Measurements from ENCODE around the gene IGFBP3.

The IGFBP3 gene

DNA sequence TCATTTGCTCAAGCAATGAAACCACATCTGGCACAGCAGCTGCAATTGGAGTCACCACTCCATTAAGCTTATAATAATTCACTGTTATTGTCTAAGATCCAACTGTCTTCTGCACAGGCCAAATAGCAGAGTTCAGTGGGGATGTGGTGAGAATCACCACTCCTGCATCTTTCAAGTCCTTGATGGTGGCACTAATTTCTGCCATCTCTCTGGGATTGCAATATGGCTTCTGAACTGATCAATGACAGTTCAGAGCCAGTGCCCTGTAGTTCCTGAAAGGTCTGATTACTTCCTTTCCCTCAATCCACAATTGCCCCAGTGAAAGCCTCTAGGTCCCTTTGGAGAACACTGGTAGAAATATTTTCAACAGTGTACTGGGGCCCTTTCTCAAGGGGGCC is 26.4 kb downstream of the IGFBP3 start:
- CTCF ChIA-PET = interaction anchor here (0.5 to 1.0 kb wide), 2 partner anchors 26 to 265 kb away, joined by 3 read pairs; partner anchors contain the start of gene IGFBP3
- no peaks in the 10 kb centered on the region for H3K9me3 ChIP-seq (ENCODE audit: control insufficient read depth, insufficient read depth, low read depth, low read length)
- no peaks in the 10 kb centered on the region for H3K36me3 ChIP-seq (ENCODE audit: control insufficient read depth in 2 of 2, insufficient read depth in 1 of 2, low read length in 2 of 2)
- POLR2A ChIA-PET = no interaction called here
- H3K27ac ChIP-seq (ENCODE audit: extremely low read depth, low read depth, low read length) = no peak overlapping the region
- no peaks in the 10 kb centered on the region for H3K4me1 ChIP-seq (ENCODE audit: control insufficient read depth, insufficient read depth, low read length)
- no peak overlapping the region for H3K4me3 ChIP-seq (ENCODE audit: low read depth, low read length)
- TF ChIP-seq ZNF560 (tag by site-specific recombination; IDR thresholded peaks at IDR 0.05; ENCODE audit: borderline replicate concordance) = no peak
- no peak for TF ChIP-seq ZNF776 (tag by site-specific recombination; IDR thresholded peaks at IDR 0.05; ENCODE audit: borderline replicate concordance)
- no peak for TF ChIP-seq ZNF664 (tag by site-specific recombination; IDR thresholded peaks at IDR 0.05)
- TF ChIP-seq ZNF658 (tag by site-specific recombination; IDR thresholded peaks at IDR 0.05) = no peak
- TF ChIP-seq ZNF404 (tag by site-specific recombination; IDR thresholded peaks at IDR 0.05) = no peak
- no peak for TF ChIP-seq ZNF830 (tag by site-specific recombination; IDR thresholded peaks at IDR 0.05; ENCODE audit: low read depth)
- no peak for TF ChIP-seq ZNF423 (tag by site-specific recombination; IDR thresholded peaks at IDR 0.05)
- TF ChIP-seq ZNF280C (tag by site-specific recombination; IDR thresholded peaks at IDR 0.05) = no peak
- no peak for TF ChIP-seq ZNF610 (tag by site-specific recombination; IDR thresholded peaks at IDR 0.05; ENCODE audit: borderline replicate concordance)
- TF ChIP-seq ZNF169 (tag by site-specific recombination; IDR thresholded peaks at IDR 0.05) = no peak

- Histone ChIP-seq H3K4me1 (ENCODE audit: control insufficient read depth, insufficient read depth, low read length) (no peaks in the 10 kb centered on the region), H3K27ac (ENCODE audit: extremely low read depth, low read depth, low read length) (no peak overlapping the region), H3K4me3 (ENCODE audit: low read depth, low read length) (no peak overlapping the region), H3K36me3 (ENCODE audit: control insufficient read depth in 2 of 2, insufficient read depth in 1 of 2, low read length in 2 of 2) (no peaks in the 10 kb centered on the region), H3K9me3 (ENCODE audit: control insufficient read depth, insufficient read depth, low read depth, low read length) (no peaks in the 10 kb centered on the region)
- POLR2A ChIA-PET = no interaction called here
- CTCF ChIA-PET = interaction anchor here (2.2 to 2.7 kb wide), 2 partner anchors 25 to 27 kb away, joined by 6 to 14 read pairs; partner anchors contain the start of gene IGFBP3
- TF ChIP-seq REPIN1 (tag by site-specific recombination; IDR thresholded peaks at IDR 0.05; ENCODE audit: low read depth) (no peak), ZBTB1 (tag by site-specific recombination; IDR thresholded peaks at IDR 0.05) (no peak), PBX3 (CRISPR knock-in tag; IDR thresholded peaks at IDR 0.05) (no peak), ZNF302 (tag by site-specific recombination; IDR thresholded peaks at IDR 0.05; ENCODE audit: low read depth) (no peak), ZFP69B (tag by site-specific recombination; IDR thresholded peaks at IDR 0.05) (no peak), ZNF580 (tag by site-specific recombination; IDR thresholded peaks at IDR 0.05) (no peak), ZNF654 (tag by site-specific recombination; IDR thresholded peaks at IDR 0.05; ENCODE audit: low read depth) (no peak)
- TF ChIP-seq, protein P1, sequence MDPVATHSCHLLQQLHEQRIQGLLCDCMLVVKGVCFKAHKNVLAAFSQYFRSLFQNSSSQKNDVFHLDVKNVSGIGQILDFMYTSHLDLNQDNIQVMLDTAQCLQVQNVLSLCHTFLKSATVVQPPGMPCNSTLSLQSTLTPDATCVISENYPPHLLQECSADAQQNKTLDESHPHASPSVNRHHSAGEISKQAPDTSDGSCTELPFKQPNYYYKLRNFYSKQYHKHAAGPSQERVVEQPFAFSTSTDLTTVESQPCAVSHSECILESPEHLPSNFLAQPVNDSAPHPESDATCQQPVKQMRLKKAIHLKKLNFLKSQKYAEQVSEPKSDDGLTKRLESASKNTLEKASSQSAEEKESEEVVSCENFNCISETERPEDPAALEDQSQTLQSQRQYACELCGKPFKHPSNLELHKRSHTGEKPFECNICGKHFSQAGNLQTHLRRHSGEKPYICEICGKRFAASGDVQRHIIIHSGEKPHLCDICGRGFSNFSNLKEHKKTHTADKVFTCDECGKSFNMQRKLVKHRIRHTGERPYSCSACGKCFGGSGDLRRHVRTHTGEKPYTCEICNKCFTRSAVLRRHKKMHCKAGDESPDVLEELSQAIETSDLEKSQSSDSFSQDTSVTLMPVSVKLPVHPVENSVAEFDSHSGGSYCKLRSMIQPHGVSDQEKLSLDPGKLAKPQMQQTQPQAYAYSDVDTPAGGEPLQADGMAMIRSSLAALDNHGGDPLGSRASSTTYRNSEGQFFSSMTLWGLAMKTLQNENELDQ (tag by site-specific recombination; IDR thresholded peaks at IDR 0.05; ENCODE audit: low read depth) = no peak
- TF ChIP-seq, protein P2, sequence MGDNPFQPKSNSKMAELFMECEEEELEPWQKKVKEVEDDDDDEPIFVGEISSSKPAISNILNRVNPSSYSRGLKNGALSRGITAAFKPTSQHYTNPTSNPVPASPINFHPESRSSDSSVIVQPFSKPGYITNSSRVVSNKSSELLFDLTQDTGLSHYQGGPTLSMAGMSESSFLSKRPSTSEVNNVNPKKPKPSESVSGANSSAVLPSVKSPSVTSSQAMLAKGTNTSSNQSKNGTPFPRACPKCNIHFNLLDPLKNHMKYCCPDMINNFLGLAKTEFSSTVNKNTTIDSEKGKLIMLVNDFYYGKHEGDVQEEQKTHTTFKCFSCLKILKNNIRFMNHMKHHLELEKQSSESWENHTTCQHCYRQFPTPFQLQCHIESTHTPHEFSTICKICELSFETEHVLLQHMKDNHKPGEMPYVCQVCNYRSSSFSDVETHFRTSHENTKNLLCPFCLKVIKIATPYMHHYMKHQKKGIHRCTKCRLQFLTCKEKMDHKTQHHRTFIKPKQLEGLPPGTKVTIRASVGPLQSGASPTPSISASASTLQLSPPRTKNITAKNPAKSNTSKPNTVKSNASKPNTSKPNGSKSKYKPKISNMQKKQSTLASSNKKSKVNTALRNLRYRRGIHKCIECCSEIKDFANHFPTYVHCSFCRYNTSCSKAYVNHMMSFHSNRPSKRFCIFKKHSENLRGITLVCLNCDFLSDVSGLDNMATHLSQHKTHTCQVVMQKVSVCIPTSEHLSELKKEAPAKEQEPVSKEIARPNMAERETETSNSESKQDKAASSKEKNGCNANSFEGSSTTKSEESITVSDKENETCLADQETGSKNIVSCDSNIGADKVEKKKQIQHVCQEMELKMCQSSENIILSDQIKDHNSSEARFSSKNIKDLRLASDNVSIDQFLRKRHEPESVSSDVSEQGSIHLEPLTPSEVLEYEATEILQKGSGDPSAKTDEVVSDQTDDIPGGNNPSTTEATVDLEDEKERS (tag by site-specific recombination; IDR thresholded peaks at IDR 0.05) = no peak
- TF ChIP-seq, protein P3, sequence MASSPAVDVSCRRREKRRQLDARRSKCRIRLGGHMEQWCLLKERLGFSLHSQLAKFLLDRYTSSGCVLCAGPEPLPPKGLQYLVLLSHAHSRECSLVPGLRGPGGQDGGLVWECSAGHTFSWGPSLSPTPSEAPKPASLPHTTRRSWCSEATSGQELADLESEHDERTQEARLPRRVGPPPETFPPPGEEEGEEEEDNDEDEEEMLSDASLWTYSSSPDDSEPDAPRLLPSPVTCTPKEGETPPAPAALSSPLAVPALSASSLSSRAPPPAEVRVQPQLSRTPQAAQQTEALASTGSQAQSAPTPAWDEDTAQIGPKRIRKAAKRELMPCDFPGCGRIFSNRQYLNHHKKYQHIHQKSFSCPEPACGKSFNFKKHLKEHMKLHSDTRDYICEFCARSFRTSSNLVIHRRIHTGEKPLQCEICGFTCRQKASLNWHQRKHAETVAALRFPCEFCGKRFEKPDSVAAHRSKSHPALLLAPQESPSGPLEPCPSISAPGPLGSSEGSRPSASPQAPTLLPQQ (tag by site-specific recombination; IDR thresholded peaks at IDR 0.05) = no peak
These were observed 26.9 kb downstream of the IGFBP3 start for GRCh38 chr7:45893996-45894664.
